Sigmoid colon (tissue), 7 donors: Measurements from ENCODE around the gene ME3. TPM values are rescaled to one million over a fixed set of nuclear protein-coding genes. Genes with fewer than 3 reads are reported as not detected.

Experiments
- DNase-seq: peaks from one replicate; pipeline ENCODE4 v3.0.0-alpha.2; 2019
- H3K27ac ChIP-seq, 4 donors: fragments of 200-600 bp; sonication (generic); one replicate each; pipeline ENCODE4 v1.5.1; 2016 to 2019; ENCODE audit warnings: mild to moderate bottlenecking in 1 of 4
- H3K27me3 ChIP-seq, 3 donors: fragments of 200-600 bp; sonication (generic); one replicate each; pipeline ENCODE4 v1.5.1; 2019; ENCODE audit warnings: mild to moderate bottlenecking in 1 of 3
- H3K36me3 ChIP-seq, 4 donors: fragments of 200-600 bp; sonication (generic); one replicate each; pipeline ENCODE4 v1.5.1; 2016 to 2019
- H3K4me1 ChIP-seq, 4 donors: fragments of 200-600 bp; sonication (generic); one replicate each; pipeline ENCODE4 v1.5.1; 2017 to 2019
- H3K4me3 ChIP-seq, 4 donors: fragments of 200-600 bp; sonication (generic); one replicate each; pipeline ENCODE4 v1.5.1; 2017 to 2019; ENCODE audit warnings: mild to moderate bottlenecking in 2 of 4, moderate library complexity in 1 of 4
- H3K9me3 ChIP-seq, 4 donors: fragments of 200-600 bp in 3 of 4; sonication (generic) in 3 of 4; one replicate each; pipeline versions ENCODE4 v1.5.1 to v1.6.1; 2013 to 2019
- CTCF ChIP-seq, 4 experiments: fragments of 450-650 bp in 3 of 4; fragments of 200-600 bp in 1 of 4; IDR thresholded peaks; one replicate each; pipeline ENCODE4 v1.5.1; 2016 to 2019; ENCODE audit warnings: antibody characterized with exemption in 4 of 4, mild to moderate bottlenecking in 3 of 4, moderate library complexity in 2 of 4
- EP300 ChIP-seq, 4 donors: sonication (generic); formaldehyde crosslinking; IDR thresholded peaks; one replicate each; pipeline ENCODE4 v1.6.1; 2017; ENCODE audit warnings: antibody characterized with exemption in 4 of 4
- POLR2A ChIP-seq, 2 donors: fragments of 450-650 bp; IDR thresholded peaks; one replicate each; pipeline ENCODE4 v1.6.1; 2016; ENCODE audit warnings: antibody characterized with exemption in 2 of 2, mild to moderate bottlenecking in 2 of 2, moderate library complexity in 2 of 2
- POLR2AphosphoS5 ChIP-seq, 4 donors: sonication (generic); formaldehyde crosslinking; IDR thresholded peaks; one replicate each; pipeline ENCODE4 v1.6.1; 2017; ENCODE audit warnings: antibody characterized with exemption in 4 of 4
- WGBS, 2 donors: extraction: QIAGEN DNeasy Blood & Tissue Kit; methylation state at CpG; one replicate each; pipeline ENCODE4 v1.1.7; 2013; 5-methylcytosine and 5-hydroxymethylcytosine counted together
- intact Hi-C: fragments of 100-400 bp; cut with DNase I; formaldehyde crosslinking; loops from one replicate; pipeline ENCODE4 v1.15.1; 2023
- polyA plus RNA-seq, 3 donors: library from polyadenylated mRNA; stranded (reverse); fragments of 200-250 nt; gene quantifications; one replicate each; pipeline ENCODE4 v1.2.3, GENCODE V29; 2013
- total RNA-seq, 4 donors: library from RNA; depleted of rRNA; stranded (reverse); fragments of >200 nt; gene quantifications; one replicate each; pipeline ENCODE4 v1.1.0, GENCODE V29; 2016
- donor health status: healthy with polysubstance abuse.
- donor health status: Bipolar disorder and iron deficiency.
- donor health status: healthy.

Gene ME3
- total and polyA plus RNA-seq, 7 donors: 7.8 to 53.2 (median 25.5) TPM

GRCh38 chr11:86606836-86607481, 65.5 kb downstream of the ME3 start:
- TF ChIP-seq POLR2A (IDR thresholded peaks at IDR 0.05): no peak
- TF ChIP-seq EP300 (IDR thresholded peaks at IDR 0.05): no peak
- Histone ChIP-seq H3K4me3 (no peak overlapping the region), H3K27me3 (no peaks in the 10 kb centered on the region), H3K4me1 (peaks cover 0 to 58% (median 38%) of the 10 kb centered on the region in 4 donors), H3K36me3 (no peaks in the 10 kb centered on the region), H3K27ac (peak overlapping the region in 2 of 4 donors; percentile 70 to 75), H3K9me3 (no peaks in the 10 kb centered on the region)
- no peak for DNase-seq
- WGBS, 2 donors: 70 to 80% methylated on average over 1 of the region's 1 CpG
- intact Hi-C loops: no loop called here

GRCh38 chr11:86606270-86606835, 66.1 kb downstream of the ME3 start:
- no peaks in the 10 kb centered on the region for H3K27me3 ChIP-seq
- TF ChIP-seq EP300 (IDR thresholded peaks at IDR 0.05) (no peak), CTCF (IDR thresholded peaks at IDR 0.05) (no peak), POLR2A (IDR thresholded peaks at IDR 0.05) (no peak), POLR2AphosphoS5 (IDR thresholded peaks at IDR 0.05) (no peak)
- no peaks in the 10 kb centered on the region for H3K36me3 ChIP-seq
- DNase-seq: no peak
- WGBS, 2 donors: 90 to 94% methylated on average over 3 of the region's 3 CpGs
- intact Hi-C loops: no loop called here
- H3K4me1 ChIP-seq: peaks cover 0 to 56% (median 36%) of the 10 kb centered on the region in 4 donors
- H3K27ac ChIP-seq: peak overlapping the region in 2 of 4 donors; percentile 70 to 75
- no peaks in the 10 kb centered on the region for H3K9me3 ChIP-seq
- H3K4me3 ChIP-seq: no peak overlapping the region

- no peak overlapping the region for H3K27ac ChIP-seq
- H3K36me3 ChIP-seq: no peaks in the 10 kb centered on the region
- intact Hi-C loops: no loop called here
- WGBS, 2 donors: 85 to 90% methylated on average over 5 of the region's 5 CpGs
- TF ChIP-seq CTCF (IDR thresholded peaks at IDR 0.05) (no peak), POLR2AphosphoS5 (IDR thresholded peaks at IDR 0.05) (no peak), EP300 (IDR thresholded peaks at IDR 0.05) (no peak), POLR2A (IDR thresholded peaks at IDR 0.05) (no peak)
- H3K27me3 ChIP-seq: no peaks in the 10 kb centered on the region
- no peaks in the 10 kb centered on the region for H3K9me3 ChIP-seq
- peaks cover 0 to 21% (median 19%) of the 10 kb centered on the region in 4 donors for H3K4me1 ChIP-seq
- no peak overlapping the region for H3K4me3 ChIP-seq
- no peak for DNase-seq
These were observed 75.4 kb downstream of the ME3 start for GRCh38 chr11:86596861-86597586.

GRCh38 chr11:86595955-86596354, 76.5 kb downstream of the ME3 start:
- H3K4me1 ChIP-seq: peaks cover 0 to 24% (median 22%) of the 10 kb centered on the region in 4 donors
- TF ChIP-seq POLR2A (IDR thresholded peaks at IDR 0.05) (no peak), EP300 (IDR thresholded peaks at IDR 0.05) (no peak), POLR2AphosphoS5 (IDR thresholded peaks at IDR 0.05) (no peak), CTCF (IDR thresholded peaks at IDR 0.05) (no peak)
- H3K27ac ChIP-seq: no peak overlapping the region
- WGBS, 2 donors: 97% methylated on average over 2 of the region's 2 CpGs
- H3K4me3 ChIP-seq: no peak overlapping the region
- H3K27me3 ChIP-seq: no peaks in the 10 kb centered on the region
- no peaks in the 10 kb centered on the region for H3K36me3 ChIP-seq
- no peak for DNase-seq
- intact Hi-C loops: no loop called here
- no peaks in the 10 kb centered on the region for H3K9me3 ChIP-seq

- H3K36me3 ChIP-seq: no peaks in the 10 kb centered on the region
- no peak for DNase-seq
- peaks cover 0 to 24% (median 22%) of the 10 kb centered on the region in 4 donors for H3K4me1 ChIP-seq
- 71 to 96% methylated on average over 3 of the region's 3 CpGs for WGBS, 2 donors
- H3K4me3 ChIP-seq: no peak overlapping the region
- TF ChIP-seq CTCF (IDR thresholded peaks at IDR 0.05): no peak
- TF ChIP-seq POLR2A (IDR thresholded peaks at IDR 0.05): no peak
- TF ChIP-seq POLR2AphosphoS5 (IDR thresholded peaks at IDR 0.05): no peak
- no peak for TF ChIP-seq EP300 (IDR thresholded peaks at IDR 0.05)
- intact Hi-C loops: no loop called here
- no peaks in the 10 kb centered on the region for H3K9me3 ChIP-seq
- no peak overlapping the region for H3K27ac ChIP-seq
- no peaks in the 10 kb centered on the region for H3K27me3 ChIP-seq
These were observed 77.0 kb downstream of the ME3 start for GRCh38 chr11:86595451-86595850.
